Forelimb muscle (tissue), 1 donor: ENCODE measurements around the gene BCL2L13. TPM values are rescaled to one million over a fixed set of nuclear protein-coding genes. Genes with fewer than 3 reads are reported as not detected.
"Not testable (repeated sequence)": the region's sequence is repeated elsewhere in the genome, so short reads cannot be mapped to it uniquely, and the experiment has no call there.

Source experiments
- DNase-seq: peaks from one replicate; pipeline ENCODE4 v3.0.0-alpha.2; 2013; ENCODE audit warnings: low read depth
- polyA plus RNA-seq: library from polyadenylated mRNA; unstranded; fragments of 120-200 nt; gene quantifications from one replicate; pipeline ENCODE4 v1.2.1, GENCODE V29; 2013; ENCODE audit not compliant: insufficient read length

Gene BCL2L13
- polyA plus RNA-seq, 1 donor = 39.6 TPM

DNA sequence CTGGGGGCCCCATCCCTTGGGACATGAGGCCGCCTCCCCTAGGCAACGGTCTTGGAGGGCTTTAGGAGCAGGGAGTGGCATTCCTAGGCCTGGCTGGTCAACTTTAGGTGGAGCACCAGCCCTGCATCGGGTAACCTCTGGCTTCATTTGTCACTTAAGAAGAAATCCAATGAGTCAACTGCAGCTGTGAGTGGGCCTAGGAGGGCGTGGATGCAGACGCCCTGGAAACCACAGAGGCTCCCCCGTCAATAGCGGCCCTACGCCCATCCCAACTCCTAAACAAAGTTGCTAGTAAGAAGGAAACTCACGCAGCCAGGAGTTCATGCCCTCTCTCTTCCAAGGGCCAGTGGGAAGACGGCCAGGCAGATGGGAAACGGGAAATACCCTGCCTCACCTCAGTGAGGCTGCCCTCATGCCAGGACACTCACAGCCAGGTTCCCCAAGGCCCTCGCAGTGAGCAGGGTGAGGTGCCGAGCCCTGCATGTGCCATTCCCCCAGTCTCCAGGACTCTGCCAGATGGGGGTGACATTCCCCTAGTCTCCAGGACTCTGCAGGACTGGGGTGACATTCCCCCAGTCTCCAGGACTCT lies 114.9 kb downstream of the BCL2L13 start:
- no peak for DNase-seq

DNA sequence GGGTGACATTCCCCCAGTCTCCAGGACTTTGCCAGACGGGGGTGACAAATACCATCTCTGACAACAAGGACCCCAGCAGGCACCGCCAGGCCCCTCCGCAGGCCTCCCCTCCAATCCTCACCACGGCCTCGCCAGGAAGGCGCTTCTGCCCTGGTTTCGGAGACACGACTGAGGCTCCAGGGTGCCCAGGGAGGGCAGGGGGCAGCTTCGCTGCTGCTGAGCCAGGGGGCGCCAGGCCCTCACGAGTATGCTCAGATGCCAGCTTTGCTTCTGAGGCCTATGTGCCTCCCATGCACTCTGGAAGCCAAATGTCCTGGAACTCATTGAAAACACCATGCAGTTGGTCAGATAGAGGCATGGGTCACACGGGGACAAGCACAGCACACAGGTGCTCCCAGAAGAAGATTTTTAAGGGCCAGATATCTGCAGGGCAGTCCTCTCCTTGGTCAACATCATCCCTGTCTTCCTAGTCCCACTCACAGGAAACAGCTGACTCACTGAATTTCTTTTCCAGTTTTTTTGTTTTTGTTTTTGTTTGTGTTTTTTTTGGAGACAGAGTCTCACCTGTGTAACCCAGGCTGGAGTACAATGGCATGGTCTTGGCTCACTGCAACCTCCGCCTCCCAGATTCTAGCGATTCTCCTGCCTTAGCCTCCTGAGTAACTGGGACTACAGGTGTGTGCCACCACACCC lies 115.8 kb downstream of the BCL2L13 start:
- DNase-seq = no peak

GRCh38 chr22:17761138-17761488 lies 122.6 kb downstream of the BCL2L13 start:
- no peak for DNase-seq

DNA sequence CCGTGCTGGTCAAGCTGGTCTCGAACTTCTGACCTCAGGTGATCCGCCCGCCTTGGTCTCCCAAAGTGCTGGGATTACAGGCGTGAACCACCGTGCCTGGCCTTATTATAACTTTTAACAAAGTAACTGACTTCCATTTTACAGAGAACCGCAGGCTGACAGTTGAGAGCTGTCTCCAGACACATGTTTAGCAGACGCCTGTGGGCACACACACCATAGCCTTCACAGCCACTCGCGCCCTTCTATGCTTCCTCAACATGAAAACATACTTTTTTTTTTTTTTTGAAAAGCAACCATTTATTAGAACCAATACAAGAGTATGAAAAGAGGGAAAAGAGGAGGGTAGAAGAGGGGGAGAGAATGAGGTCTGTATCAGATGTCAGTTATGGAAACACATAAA lies 124.9 kb downstream of the BCL2L13 start:
- not testable (repeated sequence) for DNase-seq

DNA sequence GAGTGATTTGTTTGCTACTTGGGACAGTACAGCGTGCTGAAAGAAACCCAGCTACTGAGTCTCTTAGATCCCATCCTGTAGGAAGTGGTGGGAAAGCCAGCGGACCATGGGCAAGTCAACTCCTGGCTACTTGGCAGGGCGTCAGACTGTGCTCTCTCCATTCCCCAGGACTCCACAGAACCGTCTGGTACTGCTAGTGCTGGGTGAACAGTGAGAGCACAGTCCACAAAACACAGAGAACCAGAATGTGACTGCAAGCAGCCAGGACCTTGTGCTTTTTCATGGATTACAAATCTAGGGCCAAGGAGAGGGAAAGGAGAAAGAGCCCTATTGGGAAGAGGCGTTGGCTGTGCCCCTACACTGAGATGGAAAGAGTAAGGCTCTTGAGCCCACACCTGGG lies 125.5 kb downstream of the BCL2L13 start:
- no peak for DNase-seq

DNA sequence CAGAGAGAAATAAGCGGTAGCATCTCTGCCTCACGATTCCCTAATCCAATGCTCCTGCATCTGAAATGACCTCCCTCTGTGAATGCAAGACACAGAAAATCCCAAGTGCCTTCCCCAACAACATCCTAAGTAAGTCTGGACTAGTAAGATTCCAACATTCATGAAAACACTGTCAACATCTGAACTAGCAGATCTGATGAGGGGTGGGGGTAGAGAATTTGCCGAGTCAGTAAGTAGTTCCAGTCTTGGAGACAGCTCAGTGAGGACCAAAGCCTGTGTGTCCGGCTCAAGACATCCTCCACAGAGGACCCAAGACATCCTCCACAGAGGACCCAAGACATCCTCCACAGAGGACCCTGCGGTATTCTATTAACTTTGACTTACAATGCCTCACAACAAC lies 126.3 kb downstream of the BCL2L13 start:
- DNase-seq = not testable (repeated sequence)

DNA sequence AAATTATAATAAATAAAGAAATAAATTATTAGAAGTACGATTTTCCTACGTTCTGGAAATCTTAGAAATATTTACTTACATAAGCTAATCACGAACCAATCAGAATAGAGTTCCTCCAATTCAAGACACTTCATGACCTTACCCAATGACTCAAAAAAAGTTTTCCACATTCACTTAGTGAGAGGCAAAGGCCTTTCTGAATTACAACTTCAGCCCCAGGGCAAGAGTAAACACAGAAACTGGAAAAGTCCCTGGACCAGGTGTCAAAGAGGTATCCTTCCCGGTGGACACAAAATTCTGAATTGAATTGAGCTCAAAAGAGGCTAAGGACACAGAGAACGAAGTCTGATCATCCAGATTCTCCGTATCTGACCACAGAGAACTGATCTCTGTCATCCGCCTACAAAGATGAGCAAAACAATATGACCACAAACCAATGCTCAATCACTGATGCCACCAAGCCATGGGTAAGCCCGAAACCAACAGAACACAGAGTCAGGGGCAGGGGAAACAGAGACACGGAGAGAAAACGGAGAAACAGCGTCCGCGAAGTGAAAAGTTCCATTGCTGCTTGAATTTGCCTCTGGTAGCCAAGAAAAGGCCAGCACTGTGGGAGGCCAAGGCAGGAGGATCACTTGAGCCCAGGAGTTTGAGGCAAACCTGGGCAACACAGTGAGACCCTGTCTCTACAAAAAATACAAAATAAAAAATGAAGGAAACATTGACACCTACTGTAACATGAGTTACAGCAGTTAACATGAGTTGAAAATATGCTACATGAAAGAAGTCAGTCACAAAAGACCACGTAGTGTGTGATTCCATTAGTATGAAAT lies 128.9 kb downstream of the BCL2L13 start:
- DNase-seq = no peak

DNA sequence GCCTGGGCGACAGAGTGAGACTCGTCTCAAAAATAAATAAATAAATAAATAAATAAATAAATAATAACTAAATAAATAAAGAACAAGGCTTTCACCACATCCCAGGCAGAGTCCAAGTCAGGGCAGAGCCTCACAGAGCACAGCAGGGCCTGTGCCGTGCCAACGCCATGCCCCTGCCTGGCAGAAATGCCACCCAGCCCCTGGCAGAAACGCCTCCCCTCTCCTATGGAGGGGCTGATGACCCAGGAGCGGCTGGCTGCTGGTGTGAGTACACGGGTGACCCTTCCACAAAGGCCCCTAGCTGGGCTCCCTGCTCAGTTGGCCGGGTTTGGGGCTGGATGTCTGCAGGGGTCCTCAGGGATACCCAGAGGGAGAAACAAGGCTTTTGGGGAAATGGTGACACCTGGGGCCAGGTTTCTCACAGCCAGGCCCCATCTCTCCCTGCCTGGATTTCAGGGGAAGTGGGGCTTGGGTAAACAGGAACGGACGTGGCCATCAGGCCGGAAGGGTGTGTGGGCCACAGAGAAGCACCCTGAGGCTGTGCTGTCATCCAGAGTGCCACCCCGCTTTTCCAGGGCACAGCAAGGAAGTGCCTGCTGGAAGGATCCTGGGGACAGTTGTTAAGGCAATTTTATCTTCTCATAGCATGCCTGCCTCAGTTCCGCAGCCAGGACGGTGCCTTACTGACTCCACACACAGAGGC lies 130.6 kb downstream of the BCL2L13 start:
- no peak for DNase-seq

- no peak for DNase-seq
Measured at GRCh38 chr22:17769716-17770082, 131.1 kb downstream of the BCL2L13 start.

- no peak for DNase-seq
Measured at GRCh38 chr22:17770180-17771077, 131.9 kb downstream of the BCL2L13 start.

GRCh38 chr22:17772249-17772957 lies 133.8 kb downstream of the BCL2L13 start:
- no peak for DNase-seq

- no peak for DNase-seq
Measured at GRCh38 chr22:17772958-17773605, 134.5 kb downstream of the BCL2L13 start.

DNA sequence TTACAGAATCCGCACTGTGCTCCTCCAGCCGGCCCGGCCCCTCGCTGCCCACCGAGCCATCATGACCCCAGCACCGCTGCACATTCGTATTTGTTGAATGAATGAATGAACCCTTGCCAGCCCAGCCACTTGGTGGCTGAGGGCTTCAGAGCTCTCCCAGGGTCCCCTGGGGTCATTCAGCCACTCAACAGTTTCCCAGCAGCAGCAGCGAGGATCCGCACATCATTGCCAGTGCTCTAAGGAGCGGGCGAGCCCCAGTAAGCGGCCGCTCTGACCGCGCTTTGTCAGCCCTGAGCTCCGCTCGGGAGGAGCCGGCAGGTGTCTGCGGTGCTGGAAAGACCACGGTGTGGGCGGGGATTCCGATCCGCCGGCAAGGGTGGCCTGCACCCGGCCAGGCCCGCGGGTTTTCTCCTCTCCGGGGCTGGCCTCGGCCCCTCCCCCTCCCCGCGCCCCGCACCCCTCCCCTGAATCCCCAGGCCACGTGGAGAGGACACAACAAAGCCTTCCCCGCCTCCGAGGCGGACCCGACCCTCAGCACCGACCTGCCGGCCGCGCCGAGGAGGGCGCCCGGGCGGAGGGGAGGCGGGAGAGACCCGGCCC lies 135.1 kb downstream of the BCL2L13 start:
- no peak for DNase-seq

GRCh38 chr22:17774206-17774925 lies 135.8 kb downstream of the BCL2L13 start, which contains the start of gene BID:
BID (minus strand) TSS chr22:17774469; CDS start chr22:17750116, 24,353 bp downstream.
- no peak for DNase-seq

GRCh38 chr22:17774926-17775685 lies 136.5 kb downstream of the BCL2L13 start:
- no peak for DNase-seq

DNA sequence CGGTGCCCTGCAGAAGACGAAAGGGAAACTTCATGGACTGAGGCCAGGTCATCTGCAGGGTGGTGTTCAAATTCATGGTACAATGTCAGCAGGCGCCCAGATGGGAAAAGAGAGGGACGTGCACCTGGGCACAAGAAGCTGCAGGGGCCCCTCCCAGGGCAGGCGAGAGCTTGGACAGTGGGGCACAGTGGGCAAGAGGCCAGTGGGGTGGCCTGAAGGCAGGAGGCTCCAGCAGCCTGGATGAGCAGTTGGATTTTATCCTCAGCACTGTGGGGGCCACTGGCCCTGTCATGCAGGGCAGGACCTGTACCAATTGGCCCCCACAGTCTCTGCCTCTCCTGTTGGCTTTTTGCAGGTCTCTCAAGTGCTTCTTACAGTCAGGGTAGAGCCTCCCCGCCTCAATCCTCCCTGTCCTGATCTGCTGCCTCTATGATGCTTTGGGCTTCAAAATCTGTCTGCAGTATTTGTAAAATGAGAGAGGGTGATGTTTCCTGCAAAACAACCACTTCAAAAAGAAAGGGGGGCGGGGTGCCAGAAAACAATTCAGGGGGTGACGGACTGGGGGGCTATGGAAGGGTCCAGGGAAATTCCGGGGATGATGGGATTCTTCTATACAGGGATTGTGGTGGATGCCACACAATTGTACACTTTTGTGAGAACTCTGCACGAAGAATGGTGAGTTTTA lies 137.4 kb downstream of the BCL2L13 start:
- no peak for DNase-seq

DNA sequence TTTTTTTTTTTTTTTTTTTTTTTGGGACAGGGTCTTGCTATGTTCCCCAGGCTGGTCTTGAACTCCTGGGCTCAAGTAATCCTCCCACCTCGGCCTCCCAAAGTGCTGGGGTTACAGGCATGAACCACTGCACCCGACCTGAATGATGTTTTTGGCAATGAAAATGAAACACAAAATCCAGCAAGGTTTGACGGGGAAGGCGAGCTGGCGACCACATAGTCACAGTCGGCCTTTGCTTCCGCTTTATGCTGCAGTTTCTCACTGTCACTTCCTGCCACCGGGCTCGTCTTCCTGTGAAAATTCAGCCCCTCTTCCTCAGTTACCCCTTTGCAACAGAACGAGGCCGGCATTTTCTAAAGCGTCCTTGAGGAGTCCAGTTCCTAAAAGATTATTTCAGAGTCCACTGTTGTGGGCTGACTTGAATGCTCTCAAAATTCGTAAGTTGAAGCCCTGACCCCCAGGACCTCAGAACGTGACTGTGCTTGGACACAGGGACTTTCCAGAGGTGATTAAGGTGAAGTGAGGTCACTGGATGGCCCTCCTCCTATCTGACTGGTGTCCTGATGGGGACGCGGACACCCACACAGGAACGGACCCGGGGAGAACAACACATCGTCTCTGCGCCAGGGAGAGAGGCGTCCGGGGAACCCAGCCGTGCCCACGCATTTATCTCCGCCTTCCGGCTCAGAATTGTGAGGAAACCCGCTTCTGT lies 138.6 kb downstream of the BCL2L13 start:
- no peak for DNase-seq
